ENCODE results near the gene MARCHF9. TPM values are rescaled to one million over a fixed set of nuclear protein-coding genes. Genes with fewer than 3 reads are reported as not detected.

MARCHF9 gene
- total RNA-seq, 1 donor from 2014 or later, result 6.3 TPM

- peaks cover 44% of the 10 kb centered on the region for H3K27me3 ChIP-seq (ENCODE audit: control insufficient read depth, insufficient read depth, low read length)
- no peak overlapping the region for H3K4me3 ChIP-seq (ENCODE audit: low read depth, low read length)
- no peak for FAIRE-seq
- TF ChIP-seq CTCF (IDR thresholded peaks at IDR 0.05; ENCODE audit: insufficient read depth, low read length, severe bottlenecking), result no peak
- no peak for DNase-seq (ENCODE audit: low read depth)
- no peaks in the 10 kb centered on the region for H3K36me3 ChIP-seq (ENCODE audit: control insufficient read depth, insufficient read depth, low read length)
Measured at GRCh38 chr12:57736741-57737466, 18.0 kb upstream of the MARCHF9 start.

GRCh38 chr12:57737467-57738460 lies 17.1 kb upstream of the MARCHF9 start:
- no peak for FAIRE-seq
- Histone ChIP-seq H3K27me3 (ENCODE audit: control insufficient read depth, insufficient read depth, low read length) (peaks cover 44% of the 10 kb centered on the region), H3K4me3 (ENCODE audit: low read depth, low read length) (no peak overlapping the region)

GRCh38 chr12:57738661-57739237 lies 16.2 kb upstream of the MARCHF9 start, which contains the start of gene AGAP2:
Gene AGAP2 (minus strand): TSS chr12:57738742. CDS start chr12:57738246, 496 bp downstream.
- no peaks in the 10 kb centered on the region for H3K36me3 ChIP-seq (ENCODE audit: control insufficient read depth, insufficient read depth, low read length)
- no peak for TF ChIP-seq CTCF (IDR thresholded peaks at IDR 0.05; ENCODE audit: insufficient read depth, low read length, severe bottlenecking)
- DNase-seq (ENCODE audit: low read depth) (no peak), FAIRE-seq (no peak)
- no peak within 1 kb of the TSS for H3K4me3 ChIP-seq (ENCODE audit: low read depth, low read length)
- H3K27me3 ChIP-seq (ENCODE audit: control insufficient read depth, insufficient read depth, low read length), result peaks cover 42% of the 10 kb centered on the region

More at GRCh38 chr12:57737467-57738460, 17.1 kb upstream of the MARCHF9 start:
- TF ChIP-seq CTCF (IDR thresholded peaks at IDR 0.05; ENCODE audit: insufficient read depth, low read length, severe bottlenecking), result peak; percentile 40
- no peaks in the 10 kb centered on the region for H3K36me3 ChIP-seq (ENCODE audit: control insufficient read depth, insufficient read depth, low read length)
- DNase-seq (ENCODE audit: low read depth), result no peak

- Histone ChIP-seq H3K36me3 (ENCODE audit: control insufficient read depth, insufficient read depth, low read length) (no peaks in the 10 kb centered on the region), H3K4me3 (ENCODE audit: low read depth, low read length) (no peak overlapping the region), H3K27me3 (ENCODE audit: control insufficient read depth, insufficient read depth, low read length) (peaks cover 41% of the 10 kb centered on the region)
- FAIRE-seq, result no peak
- DNase-seq (ENCODE audit: low read depth), result no peak
- no peak for TF ChIP-seq CTCF (IDR thresholded peaks at IDR 0.05; ENCODE audit: insufficient read depth, low read length, severe bottlenecking)
Measured at GRCh38 chr12:57739387-57739786, 15.5 kb upstream of the MARCHF9 start.

GRCh38 chr12:57739914-57740538 lies 14.9 kb upstream of the MARCHF9 start:
- DNase-seq (ENCODE audit: low read depth), result no peak
- no peak overlapping the region for H3K4me3 ChIP-seq (ENCODE audit: low read depth, low read length)
- H3K36me3 ChIP-seq (ENCODE audit: control insufficient read depth, insufficient read depth, low read length), result no peaks in the 10 kb centered on the region
- no peak for FAIRE-seq
- TF ChIP-seq CTCF (IDR thresholded peaks at IDR 0.05; ENCODE audit: insufficient read depth, low read length, severe bottlenecking), result no peak
- H3K27me3 ChIP-seq (ENCODE audit: control insufficient read depth, insufficient read depth, low read length), result peaks cover 39% of the 10 kb centered on the region
